HG02623 (cell line): ENCODE results near the gene NTSR2.
"Not testable (repeated sequence)": the region's sequence is repeated elsewhere in the genome, so short reads cannot be mapped to it uniquely, and the experiment has no call there.

ENCODE experiments used
- ATAC-seq: cut with Tn5 transposase; IDR thresholded peaks from one replicate; pipeline ENCODE4 v1.9.1; 2021; ENCODE audit warnings: moderate library complexity; ENCODE audit not compliant: unreplicated experiment

The NTSR2 gene

DNA sequence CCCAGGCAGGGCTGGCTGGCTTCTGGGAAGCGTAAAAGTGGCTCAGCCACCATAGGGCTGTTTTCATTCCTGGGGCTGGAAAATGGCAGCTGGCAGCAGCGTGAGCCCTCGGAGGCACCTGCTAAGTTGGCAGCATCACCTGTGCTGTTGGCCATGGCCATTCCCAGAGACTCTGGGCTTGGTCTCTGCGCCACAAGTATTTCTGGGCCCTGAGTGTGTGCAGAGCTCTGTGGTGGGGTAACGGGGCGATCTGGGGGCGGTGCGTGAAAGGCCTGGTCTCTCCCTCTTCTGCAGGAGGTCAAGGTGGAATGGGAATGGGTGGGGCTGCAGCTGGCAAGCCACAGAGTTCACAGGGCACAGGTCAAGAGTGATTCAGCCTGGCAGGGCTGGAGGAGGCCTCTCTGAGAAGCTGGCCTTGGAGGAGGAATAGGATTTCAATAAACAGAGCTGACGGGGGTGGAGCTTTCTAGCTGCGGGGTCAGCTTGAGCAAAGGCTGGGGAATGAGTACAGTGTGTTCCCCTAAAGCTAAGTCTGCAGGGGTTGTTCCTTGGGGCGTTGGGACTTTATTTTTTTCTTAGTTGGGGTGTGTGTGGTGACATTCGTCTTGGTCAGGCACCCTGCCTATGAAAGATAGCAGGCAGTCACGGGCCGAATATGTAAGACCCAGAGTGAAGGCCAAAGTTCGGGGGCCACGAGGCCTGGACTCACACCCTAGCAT is 10.3 kb upstream of the NTSR2 start:
- no peak for ATAC-seq

GRCh38 chr2:11679486-11680181 is 9.6 kb upstream of the NTSR2 start:
- ATAC-seq, result no peak

- no peak for ATAC-seq
Observed at GRCh38 chr2:11679016-11679415, 9.0 kb upstream of the NTSR2 start.

DNA sequence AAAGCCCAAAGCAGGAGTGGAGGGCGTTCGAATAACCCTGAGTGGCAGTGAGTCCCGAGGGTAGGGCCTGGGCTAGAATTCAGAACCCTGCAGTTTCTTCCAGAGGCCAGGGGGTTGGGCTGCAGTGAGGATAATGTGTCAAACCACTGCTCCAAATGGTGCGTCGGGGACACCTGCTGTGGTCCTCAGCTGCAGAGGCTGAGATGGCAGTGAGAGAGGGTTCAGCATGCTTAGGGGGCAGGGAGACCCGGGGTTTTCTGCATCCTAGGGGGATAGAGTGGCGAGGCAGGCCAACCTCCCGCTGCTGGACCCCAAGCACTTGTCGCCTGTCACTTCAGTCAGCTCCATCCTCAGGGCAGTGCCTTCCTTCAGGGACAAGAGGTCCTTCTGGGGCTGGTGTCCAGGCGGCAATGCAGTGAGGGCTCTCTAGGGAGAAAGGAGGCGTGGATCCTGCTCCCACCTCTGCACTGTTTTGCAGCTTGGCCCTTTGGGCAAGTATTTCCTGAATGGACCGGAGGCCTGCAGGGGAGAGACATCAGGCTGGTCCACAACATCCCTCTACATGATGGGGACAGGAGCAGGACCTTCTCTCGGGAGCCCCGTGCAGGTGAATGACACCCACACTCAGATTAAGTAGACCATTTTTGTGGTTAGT is 8.4 kb upstream of the NTSR2 start:
- no peak for ATAC-seq

DNA sequence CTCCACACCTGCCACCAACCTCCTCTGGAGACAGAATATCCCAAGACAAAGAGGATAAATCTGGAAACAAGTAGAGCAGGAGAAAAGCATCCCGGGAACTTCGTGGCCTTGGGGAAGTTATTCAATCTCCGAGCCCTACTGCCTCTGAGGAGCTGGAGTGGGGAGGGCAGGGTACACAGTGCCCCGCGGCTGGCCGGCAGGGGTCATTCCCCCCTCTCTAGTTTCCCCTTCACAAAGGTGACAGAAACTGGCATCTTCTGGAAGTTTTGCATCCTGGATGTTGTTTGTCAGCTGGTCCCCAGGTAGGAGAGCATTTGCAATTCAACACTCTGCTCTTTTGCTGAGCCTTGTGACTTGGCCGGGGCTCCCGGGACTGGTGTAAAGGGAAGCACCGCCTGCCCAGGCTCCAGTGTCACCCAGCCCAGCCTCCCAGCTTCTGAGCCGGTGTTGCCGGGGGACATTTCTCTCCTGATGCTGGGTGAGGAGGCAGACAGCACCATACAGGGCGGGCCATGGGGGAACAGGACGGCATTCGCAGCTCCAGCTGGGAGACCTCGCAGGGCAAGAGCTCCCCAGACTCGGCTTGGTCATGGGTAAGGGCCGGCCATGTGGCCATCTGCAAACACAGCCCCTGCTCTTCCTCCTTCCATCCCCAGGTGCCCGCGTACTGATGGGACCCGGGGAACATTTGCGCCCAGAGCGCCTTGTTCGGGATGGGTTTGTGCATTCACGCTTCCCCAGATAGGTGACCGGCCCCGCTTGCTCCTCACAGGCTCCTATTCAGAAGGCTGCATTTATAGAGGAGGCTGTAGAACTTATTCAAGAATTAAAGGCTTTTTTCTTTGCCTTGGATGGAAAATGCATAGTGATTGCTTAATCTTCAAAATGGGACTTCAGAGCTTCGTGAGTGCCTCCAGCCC is 7.4 kb upstream of the NTSR2 start:
- ATAC-seq, result no peak

DNA sequence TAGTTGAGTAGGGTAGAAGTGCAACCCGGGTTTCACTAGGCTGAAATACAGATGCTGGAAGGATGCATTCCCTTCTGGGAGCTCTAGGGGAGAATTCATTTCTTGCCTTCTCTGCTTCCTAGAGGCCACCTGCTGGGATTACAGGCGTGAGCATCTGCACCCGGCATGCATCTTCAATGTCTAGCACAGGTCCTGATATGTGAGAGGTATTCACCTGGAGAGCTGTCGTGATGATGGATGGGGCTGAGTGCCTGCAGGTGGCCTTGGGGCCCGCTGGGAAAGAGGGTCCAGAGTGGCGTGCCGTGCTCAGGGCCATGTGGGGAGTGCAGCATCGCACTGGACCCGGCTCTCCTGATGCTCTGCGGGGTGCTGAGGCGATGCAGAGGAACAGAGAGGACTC is 6.6 kb upstream of the NTSR2 start:
- no peak for ATAC-seq

- ATAC-seq, result no peak
Observed at GRCh38 chr2:11675423-11676112, 5.6 kb upstream of the NTSR2 start.

DNA sequence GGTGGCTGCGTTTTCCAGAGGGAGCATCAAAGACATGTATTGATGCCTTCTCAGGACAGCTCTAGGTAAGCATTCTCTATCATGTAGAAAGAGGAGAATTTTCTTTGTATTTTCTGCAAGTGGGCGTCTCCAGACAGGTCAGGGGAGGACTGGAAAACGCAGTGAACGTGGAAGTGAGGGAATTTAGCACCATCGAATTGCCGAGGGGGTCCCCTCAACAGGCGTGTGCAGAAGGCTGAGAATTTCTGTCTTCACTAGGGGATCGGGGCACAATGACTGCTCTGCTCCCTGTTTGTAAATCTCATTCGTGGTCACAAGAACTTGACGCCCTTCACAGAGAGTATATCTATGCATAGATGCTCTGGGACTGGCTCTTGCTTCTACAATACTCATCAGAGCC is 5.0 kb upstream of the NTSR2 start:
- no peak for ATAC-seq

GRCh38 chr2:11672407-11672806 is 2.4 kb upstream of the NTSR2 start:
- ATAC-seq, result no peak

GRCh38 chr2:11667866-11668637 is 1.9 kb downstream of the NTSR2 start:
- no peak for ATAC-seq

DNA sequence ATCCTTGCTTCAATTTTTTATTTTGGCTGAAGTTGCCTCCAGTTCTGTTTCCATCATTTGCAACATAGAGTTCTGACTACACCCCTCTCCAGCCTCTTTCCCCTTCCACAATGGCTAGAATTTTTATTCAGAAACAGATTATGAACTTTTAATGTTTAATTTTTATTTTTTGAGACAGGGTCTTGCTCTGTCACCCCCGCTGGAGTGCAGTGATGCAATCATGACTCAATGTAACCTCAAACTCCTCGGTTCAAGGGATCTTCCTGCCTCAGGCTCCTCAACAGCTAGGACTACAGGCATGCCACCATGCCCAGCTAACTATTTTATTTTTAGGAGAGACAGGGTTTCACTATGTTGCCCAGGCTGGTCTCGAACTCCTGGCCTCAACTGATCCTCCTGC is 2.8 kb downstream of the NTSR2 start:
- ATAC-seq, result no peak

DNA sequence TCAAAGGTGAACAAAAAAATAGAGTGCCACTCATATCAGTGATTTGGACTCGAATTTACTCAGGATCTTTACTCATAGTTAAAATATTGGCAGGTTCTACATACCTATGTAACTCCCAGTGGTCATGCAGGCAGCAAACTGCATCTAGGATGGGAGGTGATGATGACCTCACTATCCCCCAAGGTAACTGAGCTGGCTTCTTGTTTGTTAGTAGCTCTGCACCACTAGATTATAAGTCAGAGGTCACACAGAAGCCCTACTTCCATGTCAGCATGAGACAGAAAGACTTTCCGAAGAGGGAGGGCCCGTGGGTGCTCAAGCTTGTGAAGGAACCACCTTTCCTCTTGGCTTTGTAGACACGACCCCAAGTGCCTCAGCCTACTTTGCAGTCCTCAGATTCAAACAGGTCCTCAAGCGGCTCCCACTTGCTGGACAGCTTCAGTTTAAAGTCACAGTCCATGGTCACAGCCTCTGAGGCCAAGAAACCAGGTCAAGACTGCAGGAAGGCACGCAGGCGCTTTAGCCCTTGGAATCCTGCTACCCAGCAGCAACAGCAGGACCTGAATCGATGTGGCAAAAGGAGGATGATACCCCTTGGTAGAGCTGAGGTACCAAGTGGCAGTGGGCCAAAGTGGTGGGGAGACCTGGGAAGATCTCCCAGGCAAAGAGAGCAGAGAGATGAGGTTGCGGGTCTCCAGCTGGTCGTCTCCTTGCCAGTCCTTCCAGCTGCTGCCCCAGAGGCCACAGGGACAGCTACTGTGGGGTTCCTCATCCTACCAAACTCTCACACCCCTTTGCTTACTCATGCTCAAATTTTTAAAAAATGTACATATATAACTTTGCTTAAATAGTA is 4.3 kb downstream of the NTSR2 start:
- no peak for ATAC-seq

DNA sequence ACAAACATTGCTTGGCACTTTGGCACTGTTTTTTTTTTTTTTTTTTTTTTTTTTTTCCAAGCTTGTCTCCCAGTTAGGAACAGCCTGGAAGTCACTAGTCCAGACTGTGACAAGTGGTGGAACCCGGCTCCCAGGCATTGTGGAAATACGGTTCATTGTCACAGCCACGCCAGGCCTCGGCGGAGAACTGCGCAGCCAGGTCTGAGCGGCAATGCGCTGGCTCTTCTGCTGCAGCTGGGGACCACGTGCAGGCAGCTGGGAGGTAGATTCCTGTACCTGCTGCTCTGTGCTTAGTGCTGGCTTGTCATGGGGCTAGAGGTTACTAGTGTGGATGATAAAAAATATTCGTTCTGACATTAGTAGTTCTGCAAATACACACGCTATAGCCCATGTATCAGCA is 5.0 kb downstream of the NTSR2 start:
- no peak for ATAC-seq

GRCh38 chr2:11663427-11663826 is 6.6 kb downstream of the NTSR2 start:
- ATAC-seq, result no peak

- ATAC-seq, result no peak
Observed at GRCh38 chr2:11662882-11663281, 7.1 kb downstream of the NTSR2 start.

GRCh38 chr2:11661891-11662435 is 8.0 kb downstream of the NTSR2 start:
- no peak for ATAC-seq

GRCh38 chr2:11660396-11660795 is 9.6 kb downstream of the NTSR2 start:
- not testable (repeated sequence) for ATAC-seq

- no peak for ATAC-seq
Observed at GRCh38 chr2:11659851-11660250, 10.1 kb downstream of the NTSR2 start.

DNA sequence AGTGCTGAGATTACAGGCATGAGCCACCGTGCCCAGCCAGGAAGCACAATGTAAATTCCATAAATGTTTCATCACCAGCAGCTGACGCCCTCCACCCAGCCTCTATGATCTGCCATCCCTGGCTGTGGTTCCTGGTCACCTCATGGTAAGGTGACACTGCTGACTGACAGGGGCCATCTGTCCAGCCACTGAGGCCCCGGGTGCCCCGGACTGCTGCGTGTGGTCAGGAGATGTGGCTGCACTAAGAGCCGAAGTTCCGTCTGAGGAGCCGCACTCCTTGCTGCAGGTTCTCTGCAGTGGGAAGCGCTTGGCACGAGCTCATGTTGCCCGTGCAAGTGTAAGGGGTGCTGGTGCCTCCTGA is 10.9 kb downstream of the NTSR2 start:
- no peak for ATAC-seq
